ENCODE results near the gene SYT7. TPM values are rescaled to one million over a fixed set of nuclear protein-coding genes. Genes with fewer than 3 reads are reported as not detected.

Gene SYT7
- polyA plus RNA-seq, 2 of the 4 experiments (the other 2 are of a cell fraction): 0.37 to 1.0 TPM

DNA sequence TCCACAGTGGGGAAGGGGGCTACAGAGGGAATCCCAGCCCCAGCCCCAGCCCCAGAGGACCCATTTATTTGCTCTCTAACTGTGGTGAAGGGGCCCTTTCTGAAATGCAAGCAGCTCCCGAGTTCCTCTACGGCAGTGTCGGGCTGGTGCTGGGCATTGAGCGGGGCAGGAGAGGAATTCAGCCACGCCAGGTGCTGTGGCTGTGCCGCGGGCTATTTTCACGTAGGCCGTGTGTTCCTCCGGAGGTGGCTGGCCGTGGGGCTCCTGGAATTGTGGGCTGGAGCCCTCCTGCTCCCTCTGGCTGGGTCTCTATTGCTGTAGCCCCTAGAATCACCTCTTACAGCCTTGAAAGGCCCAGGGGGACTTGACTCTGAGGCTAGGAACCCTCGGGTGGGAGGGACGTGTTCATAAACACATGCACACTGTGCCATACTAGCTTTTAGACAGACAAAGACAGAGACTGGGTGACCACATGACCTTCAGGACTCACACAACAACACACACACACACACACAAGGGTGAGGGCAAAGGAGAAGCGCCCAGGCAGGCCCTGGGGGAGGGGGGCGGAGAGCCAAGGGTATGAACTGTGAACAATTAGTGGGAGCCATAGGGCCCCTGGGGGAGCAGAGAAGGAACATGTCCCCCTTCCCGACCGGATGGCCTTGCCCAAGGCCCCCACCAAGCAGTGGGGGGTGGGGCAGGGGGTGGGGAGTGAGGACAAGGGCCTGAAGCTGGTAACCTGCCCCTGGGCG is 48.4 kb upstream of the SYT7 start:
- ATAC-seq (no peak), FAIRE-seq (no peak), DNase-seq (ENCODE audit: low read depth in 1 of 2, low spot score in 1 of 2) (no peak)
- 75% methylated on average over 16 of the region's 18 CpGs for WGBS (ENCODE audit: missing lambda C conversion rate)
- Histone ChIP-seq H3K4me1 (no peaks in the 10 kb centered on the region), H3K9me3 (no peaks in the 10 kb centered on the region), H3K4me2 (no peak overlapping the region), H3K27ac (no peak overlapping the region), H3K4me3 (no peak overlapping the region)
- no peak for TF ChIP-seq JUNB (IDR thresholded peaks at IDR 0.05)
- TF ChIP-seq POLR2AphosphoS2 (conservative IDR thresholded peaks at IDR 0.05; ENCODE audit: low read length): no peak
- TF ChIP-seq RARB (CRISPR knock-in tag; IDR thresholded peaks at IDR 0.05): no peak
- TF ChIP-seq TFCP2L1 (CRISPR knock-in tag; IDR thresholded peaks at IDR 0.05): no peak
- TF ChIP-seq JUN (IDR thresholded peaks at IDR 0.05): no peak
- TF ChIP-seq SREBF2 (IDR thresholded peaks at IDR 0.05): no peak
- TF ChIP-seq ZC3H11A (IDR thresholded peaks at IDR 0.05): no peak
- TF ChIP-seq POLR2A (IDR thresholded peaks at IDR 0.05; ENCODE audit: low read length): no peak
- TF ChIP-seq, protein P1, sequence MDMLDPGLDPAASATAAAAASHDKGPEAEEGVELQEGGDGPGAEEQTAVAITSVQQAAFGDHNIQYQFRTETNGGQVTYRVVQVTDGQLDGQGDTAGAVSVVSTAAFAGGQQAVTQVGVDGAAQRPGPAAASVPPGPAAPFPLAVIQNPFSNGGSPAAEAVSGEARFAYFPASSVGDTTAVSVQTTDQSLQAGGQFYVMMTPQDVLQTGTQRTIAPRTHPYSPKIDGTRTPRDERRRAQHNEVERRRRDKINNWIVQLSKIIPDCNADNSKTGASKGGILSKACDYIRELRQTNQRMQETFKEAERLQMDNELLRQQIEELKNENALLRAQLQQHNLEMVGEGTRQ (IDR thresholded peaks at IDR 0.05): no peak
- no peak for TF ChIP-seq HDAC2 (IDR thresholded peaks at IDR 0.05)
- no peak for TF ChIP-seq EHF (CRISPR knock-in tag; IDR thresholded peaks at IDR 0.05)
- TF ChIP-seq E2F6 (IDR thresholded peaks at IDR 0.05; ENCODE audit: borderline replicate concordance, low read depth): no peak
- no peak for TF ChIP-seq FOSB (CRISPR knock-in tag; IDR thresholded peaks at IDR 0.05)
- no peak for TF ChIP-seq HOXB13 (CRISPR knock-in tag; IDR thresholded peaks at IDR 0.05; ENCODE audit: low read depth)
- CTCF ChIA-PET: interaction anchor here (0.7 to 4.5 kb wide), 19 partner anchors 10 to 433 kb away, joined by 3 to 59 read pairs (median 7); partner anchors contain the start of gene LRRC10B
- POLR2A ChIA-PET: no interaction called here

DNA sequence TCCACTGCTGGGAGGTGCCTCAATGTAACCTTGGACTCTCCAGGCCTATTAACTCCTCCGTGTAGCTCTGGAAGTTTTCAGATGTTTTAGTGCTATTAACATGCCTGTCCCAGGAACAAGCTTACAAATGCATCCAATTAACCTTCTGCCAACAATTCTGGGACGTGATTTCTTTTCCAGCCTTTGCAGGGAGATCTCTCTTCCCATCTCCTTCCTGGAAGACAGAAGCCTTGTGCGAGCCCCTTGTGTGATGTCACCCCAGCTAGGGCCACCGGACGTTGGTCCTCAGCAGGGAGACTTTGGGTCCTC is 47.7 kb upstream of the SYT7 start:
- Histone ChIP-seq H3K4me2 (no peak overlapping the region), H3K4me3 (no peak overlapping the region), H3K27ac (no peak overlapping the region), H3K4me1 (no peaks in the 10 kb centered on the region), H3K9me3 (no peaks in the 10 kb centered on the region)
- ChIA-PET CTCF (interaction anchor here (0.6 to 4.5 kb wide), 22 partner anchors 10 to 433 kb away, joined by 3 to 59 read pairs (median 6); partner anchors contain the start of gene LRRC10B), POLR2A (no interaction called here)
- 66% methylated on average over 5 of the region's 5 CpGs for WGBS (ENCODE audit: missing lambda C conversion rate)
- TF ChIP-seq RNF2 (IDR thresholded peaks at IDR 0.05; ENCODE audit: borderline replicate concordance, low read depth): no peak
- TF ChIP-seq CEBPB (IDR thresholded peaks at IDR 0.05): no peak
- TF ChIP-seq JUNB (IDR thresholded peaks at IDR 0.05): no peak
- no peak for TF ChIP-seq SREBF2 (IDR thresholded peaks at IDR 0.05)
- no peak for TF ChIP-seq ESRRA (IDR thresholded peaks at IDR 0.05; ENCODE audit: borderline replicate concordance, low read length)
- TF ChIP-seq MYC (IDR thresholded peaks at IDR 0.05; ENCODE audit: borderline replicate concordance, low read length): no peak
- TF ChIP-seq EHF (CRISPR knock-in tag; IDR thresholded peaks at IDR 0.05): no peak
- no peak for TF ChIP-seq TFCP2L1 (CRISPR knock-in tag; IDR thresholded peaks at IDR 0.05)
- TF ChIP-seq KDM5A (IDR thresholded peaks at IDR 0.05): no peak
- TF ChIP-seq, protein P2, sequence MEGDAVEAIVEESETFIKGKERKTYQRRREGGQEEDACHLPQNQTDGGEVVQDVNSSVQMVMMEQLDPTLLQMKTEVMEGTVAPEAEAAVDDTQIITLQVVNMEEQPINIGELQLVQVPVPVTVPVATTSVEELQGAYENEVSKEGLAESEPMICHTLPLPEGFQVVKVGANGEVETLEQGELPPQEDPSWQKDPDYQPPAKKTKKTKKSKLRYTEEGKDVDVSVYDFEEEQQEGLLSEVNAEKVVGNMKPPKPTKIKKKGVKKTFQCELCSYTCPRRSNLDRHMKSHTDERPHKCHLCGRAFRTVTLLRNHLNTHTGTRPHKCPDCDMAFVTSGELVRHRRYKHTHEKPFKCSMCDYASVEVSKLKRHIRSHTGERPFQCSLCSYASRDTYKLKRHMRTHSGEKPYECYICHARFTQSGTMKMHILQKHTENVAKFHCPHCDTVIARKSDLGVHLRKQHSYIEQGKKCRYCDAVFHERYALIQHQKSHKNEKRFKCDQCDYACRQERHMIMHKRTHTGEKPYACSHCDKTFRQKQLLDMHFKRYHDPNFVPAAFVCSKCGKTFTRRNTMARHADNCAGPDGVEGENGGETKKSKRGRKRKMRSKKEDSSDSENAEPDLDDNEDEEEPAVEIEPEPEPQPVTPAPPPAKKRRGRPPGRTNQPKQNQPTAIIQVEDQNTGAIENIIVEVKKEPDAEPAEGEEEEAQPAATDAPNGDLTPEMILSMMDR (IDR thresholded peaks at IDR 0.05): no peak
- no peak for TF ChIP-seq FOSB (CRISPR knock-in tag; IDR thresholded peaks at IDR 0.05)
- TF ChIP-seq RCOR1 (IDR thresholded peaks at IDR 0.05; ENCODE audit: low read depth, low read length): no peak
- TF ChIP-seq NPAS2 (CRISPR knock-in tag; IDR thresholded peaks at IDR 0.05; ENCODE audit: borderline replicate concordance): no peak
- FAIRE-seq (no peak), DNase-seq (ENCODE audit: low read depth in 1 of 2, low spot score in 1 of 2) (no peak), ATAC-seq (no peak)
